C4-2B (cell line): ENCODE results near the gene IGDCC3.

ENCODE experiments used
- CTCF ChIP-seq: fragments of 450-650 bp; conservative IDR thresholded peaks from 2 replicates; pipeline ENCODE4 v1.5.1; 2017; ENCODE audit warnings: mild to moderate bottlenecking
- ZFX ChIP-seq: fragments of 450-650 bp; IDR thresholded peaks from 2 replicates; pipeline ENCODE4 v1.6.1; 2017

GRCh38 chr15:65388306-65389080 is 10.7 kb upstream of the IGDCC3 start:
- TF ChIP-seq CTCF, result no peak
- TF ChIP-seq ZFX, result no peak
